ENCODE data around the gene OR6S1.

GRCh38 chr14:20675669-20676068 lies 34.2 kb upstream of the OR6S1 start:
- TF ChIP-seq POLR2A (IDR thresholded peaks at IDR 0.05) (no peak), CTCF (IDR thresholded peaks at IDR 0.05) (no peak)
